Stimulated activated CD4-positive, alpha-beta T cell treated with anti-CD3 and anti-CD28 coated beads, Interleukin-4, amount 100 ng/mL, for 4 hours (primary cell): ENCODE results near the gene PRICKLE3.
"Not testable (repeated sequence)": the region's sequence is repeated elsewhere in the genome, so short reads cannot be mapped to it uniquely, and the experiment has no call there.

ENCODE experiments used
- DNase-seq, 2 experiments: peaks; one replicate each; pipeline ENCODE4 v3.0.0-alpha.2; 2020

PRICKLE3 gene

DNA sequence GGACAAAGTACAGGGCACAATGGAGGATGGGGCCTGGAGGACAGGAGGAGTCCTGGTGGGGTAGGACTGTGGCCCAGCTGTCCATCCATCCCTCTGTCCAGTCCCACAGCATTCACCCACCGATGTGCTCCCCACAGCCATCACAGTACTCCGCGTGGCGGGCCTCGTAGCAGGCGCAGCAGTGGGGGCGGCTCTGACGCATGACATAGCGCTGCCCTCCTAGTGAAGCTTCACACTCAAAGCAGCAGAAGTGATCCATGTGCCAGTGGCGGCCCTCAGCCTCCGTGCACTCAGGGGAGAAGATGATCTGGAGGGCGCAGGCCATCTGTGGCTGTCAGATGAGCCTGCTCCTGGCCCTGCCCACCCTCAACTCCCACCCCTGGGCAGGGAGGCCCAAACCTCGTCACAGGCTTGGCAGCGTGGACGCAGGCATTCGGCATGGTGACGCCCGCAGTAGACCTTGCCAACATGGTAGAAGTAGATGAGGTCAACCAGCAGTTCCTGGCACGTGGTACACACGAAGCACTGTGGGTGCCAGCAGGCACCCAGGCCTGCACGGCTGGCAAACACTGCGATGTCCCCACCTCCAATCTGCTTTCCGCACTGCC is 8.2 kb downstream of the PRICKLE3 start:
- DNase-seq = no peak

DNA sequence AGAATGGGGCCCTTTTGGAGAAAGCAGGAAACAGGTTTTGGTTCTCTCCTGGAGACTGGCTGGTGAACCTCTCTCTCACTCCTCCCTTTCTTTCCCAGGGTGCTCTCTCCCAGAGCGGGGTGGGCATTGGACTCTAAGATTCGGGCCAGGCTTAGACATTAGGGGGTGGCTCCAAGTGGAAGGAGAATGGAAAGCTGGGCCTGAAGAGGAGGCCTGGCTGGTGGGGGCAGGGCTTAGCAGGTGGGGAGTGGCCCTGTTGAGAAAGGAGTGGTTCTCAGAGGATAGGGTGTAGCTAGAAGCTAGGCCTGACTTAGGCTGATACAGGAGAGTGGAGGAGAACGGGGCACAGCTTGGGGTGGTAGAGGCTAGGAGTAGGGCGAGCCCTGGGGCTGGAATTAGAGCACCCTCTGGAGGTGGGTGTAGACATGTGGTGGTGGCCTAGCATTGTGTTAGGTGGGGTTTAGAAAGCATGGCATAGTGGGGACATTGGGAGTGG is 8.8 kb downstream of the PRICKLE3 start:
- no peak for DNase-seq

- no peak for DNase-seq
Measured at GRCh38 chrX:49176421-49177326, 9.5 kb downstream of the PRICKLE3 start.

GRCh38 chrX:49175435-49176274 is 10.5 kb downstream of the PRICKLE3 start:
- DNase-seq = no peak

GRCh38 chrX:49174723-49175122 is 11.4 kb downstream of the PRICKLE3 start:
- DNase-seq = no peak

- not testable (repeated sequence) for DNase-seq
Measured at GRCh38 chrX:49173544-49173943, 12.6 kb downstream of the PRICKLE3 start.

DNA sequence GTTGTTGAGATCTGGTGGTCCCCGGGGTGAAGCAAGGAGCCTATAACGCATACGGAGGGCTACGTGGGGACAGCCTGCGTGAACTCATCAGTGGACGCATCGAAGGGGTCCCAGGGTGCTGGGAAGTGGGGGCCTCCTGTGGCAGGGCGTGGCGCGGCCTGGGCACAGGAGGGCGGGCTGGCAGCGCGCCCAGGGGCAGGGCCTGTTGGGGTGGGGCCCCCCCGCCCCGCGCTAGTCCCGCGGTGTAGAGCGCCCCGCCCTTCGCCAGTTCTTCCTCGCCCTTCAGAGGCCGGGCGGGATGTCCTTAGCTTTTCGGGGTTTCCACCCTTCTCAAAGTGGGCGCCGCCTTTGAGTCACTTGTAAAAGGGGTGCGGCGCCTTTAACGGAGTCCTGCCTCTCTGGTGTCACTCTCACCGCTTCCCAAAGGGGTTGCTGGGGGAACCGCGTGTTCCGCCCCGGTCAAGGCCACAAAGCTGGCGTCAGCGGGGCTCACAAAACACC is 13.8 kb downstream of the PRICKLE3 start:
- peak; percentile 60 to 66 for DNase-seq

DNA sequence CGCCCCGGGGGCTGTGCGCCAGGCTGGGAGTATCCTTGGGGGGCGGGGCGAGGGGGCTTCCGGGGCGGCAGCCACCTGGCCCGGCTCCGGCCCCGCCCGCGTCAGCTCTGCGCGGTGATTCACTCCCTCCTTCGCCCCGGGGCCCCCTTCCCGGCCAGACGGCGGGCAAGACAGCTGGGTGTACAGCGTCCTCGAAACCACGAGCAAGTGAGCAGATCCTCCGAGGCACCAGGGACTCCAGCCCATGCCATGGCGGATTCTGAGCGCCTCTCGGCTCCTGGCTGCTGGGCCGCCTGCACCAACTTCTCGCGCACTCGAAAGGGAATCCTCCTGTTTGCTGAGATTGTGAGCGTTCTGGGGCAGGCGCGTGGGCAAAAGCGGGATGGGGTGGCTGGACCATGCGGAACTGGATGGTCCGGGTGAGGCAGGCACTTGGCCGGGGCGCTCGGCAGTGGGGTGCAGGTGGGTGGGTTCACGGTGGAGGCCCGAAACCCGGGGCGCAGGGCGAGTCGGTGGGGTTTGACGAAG is 14.4 kb downstream of the PRICKLE3 start, which contains the start of gene PLP2:
Gene PLP2 (plus strand): TSS at position 147 of the 528 bp plus-strand sequence. CDS start 103 bp downstream, at position 250.
- DNase-seq = peak; percentile 70 to 77

DNA sequence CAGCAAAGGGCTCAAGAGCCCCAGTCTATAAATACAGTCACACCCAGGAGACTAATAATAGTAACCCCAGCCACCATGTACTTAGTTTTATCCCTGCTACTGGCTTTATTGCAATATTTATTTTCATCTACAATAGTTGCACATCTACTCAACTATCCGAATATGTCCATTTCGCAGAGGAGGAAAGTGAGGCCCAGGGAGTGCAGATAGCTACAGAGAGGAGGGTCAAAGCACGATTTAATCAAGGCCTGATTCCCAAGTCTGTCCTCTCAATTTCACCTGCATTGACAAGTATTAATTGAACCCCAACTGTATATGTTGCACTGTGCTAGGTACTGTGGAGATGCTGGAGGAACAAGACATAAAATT is 18.4 kb downstream of the PRICKLE3 start:
- no peak for DNase-seq

DNA sequence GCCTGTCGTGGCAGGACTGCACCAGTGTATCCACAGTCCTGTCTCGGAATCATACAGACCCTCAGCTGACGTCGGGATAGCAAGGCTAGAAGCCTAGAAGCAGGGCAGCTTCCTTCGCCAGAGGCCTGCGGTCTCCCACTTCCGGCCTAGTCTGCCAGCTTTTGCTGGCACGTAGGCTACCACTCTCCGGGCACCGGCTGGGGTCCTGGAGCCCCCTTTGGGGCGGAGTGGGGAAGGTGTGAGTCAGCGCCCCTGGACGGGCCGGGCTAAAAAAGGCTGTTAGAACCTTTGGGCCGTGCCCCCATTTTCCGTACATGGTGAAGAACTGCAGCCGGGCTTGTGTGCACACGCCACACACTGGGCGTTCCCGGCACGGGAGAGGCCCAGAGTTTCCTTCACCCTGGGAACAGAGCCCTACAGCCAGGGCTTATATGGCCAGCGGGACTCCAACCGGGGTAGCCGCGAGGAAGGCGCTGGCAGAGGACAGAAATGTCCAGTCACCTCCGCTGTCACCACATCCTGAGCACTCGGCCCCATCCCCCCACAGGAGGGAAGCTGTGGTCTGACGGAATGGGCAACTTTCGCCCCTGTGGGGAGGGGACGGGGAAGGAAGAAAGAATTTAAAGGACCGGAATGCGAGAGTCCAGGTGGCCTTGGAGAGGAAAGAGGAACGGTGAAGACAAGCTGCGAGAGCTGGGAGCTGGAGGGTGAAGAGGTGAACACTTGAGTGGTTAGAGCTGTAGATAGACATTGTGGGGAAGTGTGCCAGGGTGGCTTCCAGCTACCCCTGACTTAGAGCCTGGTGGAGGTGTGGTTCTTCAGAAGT is 19.0 kb downstream of the PRICKLE3 start:
- peak in 1 of 2 experiments; percentile 48 for DNase-seq

DNA sequence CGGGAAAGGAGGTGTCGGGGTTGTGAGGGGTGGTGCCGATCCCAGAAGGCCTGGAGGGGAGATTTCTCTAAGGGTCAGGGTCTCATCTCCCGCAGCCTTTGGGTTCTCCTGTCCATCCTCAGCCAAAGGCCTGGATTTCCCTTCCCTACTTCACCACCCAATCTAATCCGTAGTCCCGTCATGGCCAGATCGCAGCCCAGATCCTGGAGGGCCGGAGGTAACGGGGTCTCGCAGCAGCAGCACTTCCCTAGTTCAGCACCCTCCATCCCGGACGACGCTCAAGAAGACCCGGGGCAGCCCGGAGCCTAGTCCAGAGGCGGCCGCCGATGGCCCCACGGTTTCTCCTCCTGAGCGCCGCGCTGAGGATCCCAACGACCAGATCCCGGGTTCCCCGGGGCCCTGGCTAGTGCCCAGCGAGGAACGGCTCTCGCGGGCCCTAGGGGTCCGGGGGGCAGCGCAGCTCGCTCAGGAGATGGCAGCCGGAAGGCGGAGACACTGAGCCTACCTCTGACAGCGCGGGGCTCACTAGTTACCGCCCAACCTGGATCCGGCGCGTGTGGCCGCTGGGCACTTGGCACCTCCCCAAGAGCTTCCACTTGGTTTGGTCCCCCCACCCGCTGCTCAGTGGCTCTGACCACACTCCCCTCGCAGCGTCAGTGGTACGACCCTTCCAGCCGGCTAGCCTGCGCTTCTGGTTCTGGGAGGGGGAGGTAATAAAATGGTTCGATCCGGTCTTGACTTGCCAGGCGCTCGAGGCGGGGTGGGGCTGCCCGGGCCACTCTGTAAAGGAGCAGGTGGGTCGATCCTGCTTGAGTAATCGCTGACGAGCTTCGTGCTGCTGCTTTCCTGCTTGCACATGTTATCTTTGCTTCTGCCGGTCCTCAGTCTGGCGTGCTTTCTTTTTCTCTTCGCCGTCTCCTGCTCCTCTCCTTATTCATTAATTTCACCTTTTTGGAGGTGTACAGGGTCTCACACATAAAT is 20.0 kb downstream of the PRICKLE3 start:
- DNase-seq = peak; percentile 48 to 73

- DNase-seq = no peak
Measured at GRCh38 chrX:49164589-49165360, 21.4 kb downstream of the PRICKLE3 start.

GRCh38 chrX:49163555-49164419 is 22.4 kb downstream of the PRICKLE3 start:
- DNase-seq = peak; percentile 75

DNA sequence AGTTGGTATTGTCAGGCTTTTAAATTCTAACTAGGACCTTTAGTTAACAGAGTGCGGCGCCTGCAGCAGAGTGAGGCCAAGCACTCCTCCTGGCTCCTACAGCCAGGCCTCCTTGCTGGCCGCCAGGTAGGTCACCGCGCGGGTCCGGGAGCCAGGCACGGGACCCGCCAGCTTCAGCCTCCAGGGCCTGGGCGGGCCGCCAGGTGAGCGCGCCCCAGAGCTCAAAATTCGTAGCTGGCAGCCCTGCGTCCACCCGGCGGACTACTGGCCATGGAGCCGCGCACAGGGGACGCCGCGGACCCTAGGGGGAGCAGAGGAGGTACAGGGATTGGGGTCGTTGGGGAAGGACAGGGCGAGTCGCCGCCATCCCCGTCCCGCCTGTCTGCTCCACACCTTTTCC is 23.6 kb downstream of the PRICKLE3 start, which contains the start of gene MAGIX:
Gene MAGIX (plus strand): TSS at position 139 of the 400 bp plus-strand sequence. CDS start 132 bp downstream, at position 271.
- DNase-seq = no peak

DNA sequence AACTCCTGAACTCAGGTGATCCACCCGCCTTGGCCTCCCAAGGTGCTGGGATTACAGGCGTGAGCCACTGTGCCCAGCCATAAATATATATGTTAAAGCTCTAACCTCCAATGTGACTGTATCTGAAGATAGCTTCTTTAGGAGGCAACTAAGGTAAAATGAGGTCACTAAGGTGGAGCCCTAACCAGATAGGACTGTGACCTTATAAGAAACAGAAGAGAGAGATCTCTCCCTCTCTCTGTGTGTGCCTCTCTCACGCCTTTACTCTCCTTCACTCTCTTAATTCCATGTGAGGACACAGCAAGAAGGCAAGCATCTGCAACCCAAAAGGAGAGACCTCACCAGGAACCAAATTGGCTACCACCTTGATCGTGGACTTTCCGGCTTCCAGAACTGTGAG is 24.5 kb downstream of the PRICKLE3 start:
- DNase-seq = no peak

DNA sequence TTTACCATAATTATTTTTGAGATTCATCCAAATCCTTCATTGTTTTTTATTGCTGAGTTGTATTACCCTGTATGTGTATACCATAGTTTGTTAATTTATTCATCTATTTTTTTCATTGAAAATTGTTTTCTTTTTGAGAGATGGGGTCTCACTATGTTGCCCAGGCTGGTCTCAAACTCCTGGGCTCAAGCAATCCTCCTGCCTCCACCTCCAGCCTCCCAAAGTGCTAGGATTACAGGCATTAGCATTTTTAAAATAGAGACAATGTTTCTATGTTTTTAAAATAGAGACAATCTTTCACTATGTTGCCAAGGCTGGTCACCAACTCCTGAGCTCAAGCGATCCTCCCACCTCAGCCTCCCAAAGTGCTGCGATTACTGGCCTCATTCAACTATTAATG is 25.3 kb downstream of the PRICKLE3 start:
- DNase-seq = no peak

GRCh38 chrX:49157194-49157593 is 29.0 kb downstream of the PRICKLE3 start:
- no peak for DNase-seq
